B cell (primary cell): ENCODE data around the gene ZFHX2. TPM values are rescaled to one million over a fixed set of nuclear protein-coding genes. Genes with fewer than 3 reads are reported as not detected.
A peak's percentile ranks its signal among the peaks of the same experiment; 100 is the strongest.

ENCODE experiments used
- ATAC-seq: fragments of 200-7000 bp; cut with Tn5 transposase; one replicate; pipeline ENCODE4 v1.10.0; 2021; ENCODE audit warnings: low read depth, mild to moderate bottlenecking, moderate number of reproducible peaks, moderate library complexity
- CTCF ChIA-PET: fragments of 350-600 bp; sonication (Branson Sonifier 250); formaldehyde crosslinking; loops from one replicate; lab custom pipeline; 2021; ENCODE audit warnings: antibody characterized with exemption, inconsistent platforms; lab: Charles Lee
- POLR2A ChIA-PET: fragments of 350-600 bp; sonication (Branson Sonifier 250); formaldehyde crosslinking; loops from one replicate; lab custom pipeline; 2021; ENCODE audit warnings: antibody characterized with exemption; lab: Charles Lee
- DNase-seq: peaks from one replicate; pipeline ENCODE4 v3.0.0; 2013
- H2AFZ ChIP-seq: 2 replicates; pipeline ENCODE4 v1.6.1; 2012; ENCODE audit warnings: mild to moderate bottlenecking, low read depth, low read length; ENCODE audit not compliant: insufficient read depth, poor library complexity, severe bottlenecking
- H3K27ac ChIP-seq, 2 donors: 1 replicate in 1 of 2; 2 replicates in 1 of 2; pipeline ENCODE4 v1.5.1; 2012 to 2013; ENCODE audit warnings: low read length in 2 of 2, mild to moderate bottlenecking in 2 of 2, moderate library complexity in 1 of 2
- H3K27me3 ChIP-seq, 4 experiments: fragments of 200-600 bp in 1 of 4; sonication (generic) in 1 of 4; replicated peaks in 1 of 4; 1 replicate in 2 of 4; 2 replicates in 2 of 4; pipeline versions ENCODE4 v1.6.1 to v1.7.0; 2013 to 2016; ENCODE audit warnings: low read length in 3 of 4, mild to moderate bottlenecking in 2 of 4, mixed read lengths in 1 of 4, moderate library complexity in 1 of 4; ENCODE audit not compliant: insufficient read depth in 4 of 4, control insufficient read depth in 3 of 4; ENCODE audit errors: control extremely low read depth in 1 of 4
- H3K36me3 ChIP-seq, 2 experiments: replicated peaks in 1 of 2; 1 replicate in 1 of 2; 2 replicates in 1 of 2; pipeline versions ENCODE4 v1.6.1 to v1.7.1; 2013; ENCODE audit warnings: low read length in 1 of 2; ENCODE audit not compliant: insufficient read depth in 2 of 2, control insufficient read depth in 1 of 2; ENCODE audit errors: control extremely low read depth in 1 of 2, extremely low read depth in 1 of 2
- H3K4me1 ChIP-seq, 2 donors: fragments of 200-600 bp in 1 of 2; sonication (generic) in 1 of 2; 1 replicate in 1 of 2; 2 replicates in 1 of 2; pipeline versions ENCODE4 v1.5.1 to v1.6.1; 2013 to 2017; ENCODE audit warnings: low read length in 2 of 2; ENCODE audit not compliant: control insufficient read depth in 2 of 2, insufficient read depth in 2 of 2
- H3K4me2 ChIP-seq: replicated peaks from 2 replicates; pipeline ENCODE3; 2012; ENCODE audit warnings: mild to moderate bottlenecking, low read depth, low read length; ENCODE audit not compliant: poor library complexity, severe bottlenecking
- H3K4me3 ChIP-seq, 5 experiments: fragments of 200-600 bp in 1 of 5; sonication (generic) in 1 of 5; 1 replicate in 3 of 5; 2 replicates in 2 of 5; pipeline versions ENCODE4 v1.5.1 to v1.7.0; 2011 to 2016; ENCODE audit warnings: low read length in 4 of 5, mild to moderate bottlenecking in 4 of 5, low read depth in 2 of 5, control low read depth in 1 of 5, moderate library complexity in 1 of 5; ENCODE audit not compliant: insufficient read depth in 1 of 5; ENCODE audit errors: control extremely low read depth in 1 of 5, extremely low read depth in 1 of 5
- H3K79me2 ChIP-seq: fragments of 200-600 bp; sonication (generic); one replicate; pipeline ENCODE4 v1.6.0; 2016; ENCODE audit warnings: low read length; ENCODE audit not compliant: control insufficient read depth, insufficient read depth
- H3K9ac ChIP-seq: fragments of 200-600 bp; sonication (generic); 2 replicates; pipeline ENCODE4 v1.6.1; 2017; ENCODE audit warnings: mild to moderate bottlenecking, low read length, moderate library complexity
- H3K9me3 ChIP-seq, 3 donors: one replicate each; pipeline versions ENCODE4 v1.6.1 to v1.7.1; 2013; ENCODE audit warnings: low read length in 2 of 3; ENCODE audit not compliant: control insufficient read depth in 2 of 3, insufficient read depth in 1 of 3; ENCODE audit errors: control extremely low read depth in 1 of 3
- H4K20me1 ChIP-seq: 2 replicates; pipeline ENCODE4 v1.6.0; 2012; ENCODE audit warnings: mild to moderate bottlenecking, low read length; ENCODE audit not compliant: insufficient read depth, control insufficient read depth, poor library complexity, severe bottlenecking
- H3K27ac Mint-ChIP-seq: one replicate; pipeline ENCODE4 v1.8.0; 2021; ENCODE audit warnings: mixed read lengths
- H3K27me3 Mint-ChIP-seq: one replicate; pipeline ENCODE4 v1.8.0; 2021; ENCODE audit warnings: mixed read lengths
- H3K4me1 Mint-ChIP-seq: one replicate; pipeline ENCODE4 v1.8.0; 2021; ENCODE audit warnings: mixed read lengths
- H3K4me3 Mint-ChIP-seq: one replicate; pipeline ENCODE4 v1.8.0; 2021; ENCODE audit warnings: mixed read lengths
- H3K9me3 Mint-ChIP-seq: one replicate; pipeline ENCODE4 v1.8.0; 2022; ENCODE audit warnings: mixed read lengths; ENCODE audit not compliant: insufficient read depth
- CTCF ChIP-seq: fragments of 200-600 bp; IDR thresholded peaks from one replicate; pipeline ENCODE4 v1.8.0; 2022; ENCODE audit warnings: antibody characterized with exemption, mild to moderate bottlenecking
- EZH2 ChIP-seq: IDR thresholded peaks from 2 replicates; pipeline ENCODE4 v1.6.1; 2012; ENCODE audit warnings: borderline replicate concordance, low read depth, mild to moderate bottlenecking, moderate library complexity, low read length; ENCODE audit not compliant: insufficient read depth, poor library complexity, severe bottlenecking
- WGBS: methylation state at CpG from one replicate; pipeline ENCODE4 v1.1.5; 2013; ENCODE audit warnings: missing lambda C conversion rate; ENCODE audit not compliant: insufficient coverage; 5-methylcytosine and 5-hydroxymethylcytosine counted together
- intact Hi-C: fragments of 100-400 bp; cut with micrococcal nuclease; formaldehyde crosslinking; loops from one replicate; pipeline ENCODE4 v1.10.0; 2022
- polyA plus RNA-seq: library from polyadenylated mRNA; depleted of rRNA; stranded (reverse); fragments of >200 nt; gene quantifications from 2 replicates; pipeline ENCODE4 v1.2.3, GENCODE V29; 2012
- total RNA-seq, 2 donors: library from RNA; stranded (reverse); fragments of 120-200 nt in 1 of 2; gene quantifications; 1 replicate in 1 of 2; 2 replicates in 1 of 2; pipeline versions ENCODE4 v1.2.3 to v1.2.4, GENCODE V29; 2013 to 2022

ZFHX2 gene
- total and polyA plus RNA-seq, 2 donors (not counting 1 experiment from before 2014, with no cell fraction given) = 0.21 to 2.5 TPM

GRCh38 chr14:23563473-23564180 lies 12.1 kb upstream of the ZFHX2 start:
- no peaks in the 10 kb centered on the region for H3K27me3 ChIP-seq
- H3K9ac ChIP-seq = no peak overlapping the region
- peaks cover 37% of the 10 kb centered on the region for H4K20me1 ChIP-seq
- DNase-seq (no peak), ATAC-seq (no peak)
- peaks cover 15 to 28% of the 10 kb centered on the region in 2 donors for H3K4me1 ChIP-seq
- Mint-ChIP-seq H3K4me3 (no peak overlapping the region), H3K4me1 (peaks cover 45% of the 10 kb centered on the region), H3K27ac (peak overlapping the region; percentile 56), H3K9me3 (no peaks in the 10 kb centered on the region), H3K27me3 (no peaks in the 10 kb centered on the region)
- CTCF ChIA-PET = interaction anchor here (1.0 to 12.4 kb wide), 12 partner anchors 9 to 300 kb away, joined by 3 to 335 read pairs (median 5); partner anchors contain the start of gene ZFHX2
- H2AFZ ChIP-seq = no peak overlapping the region
- H3K27ac ChIP-seq = no peak overlapping the region
- H3K4me2 ChIP-seq = no peak overlapping the region
- intact Hi-C loops = loop anchor here (2.0 to 10.0 kb wide), 3 partner anchors 243 to 471 kb away; partner anchors contain the start of genes HOMEZ and PABPN1
- POLR2A ChIA-PET = no interaction called here
- 97% methylated on average over 10 of the region's 14 CpGs for WGBS
- TF ChIP-seq EZH2 = no peak
- TF ChIP-seq CTCF = no peak
- H3K9me3 ChIP-seq = no peaks in the 10 kb centered on the region
- peaks cover 0 to 75% of the 10 kb centered on the region in 2 experiments for H3K36me3 ChIP-seq
- H3K79me2 ChIP-seq = peaks cover 39% of the 10 kb centered on the region
- no peak overlapping the region for H3K4me3 ChIP-seq
